ENCODE measurements around the gene DMRTB1. TPM values are rescaled to one million over a fixed set of nuclear protein-coding genes. Genes with fewer than 3 reads are reported as not detected.

The DMRTB1 gene
- not detected in 2 replicates for total RNA-seq

DNA sequence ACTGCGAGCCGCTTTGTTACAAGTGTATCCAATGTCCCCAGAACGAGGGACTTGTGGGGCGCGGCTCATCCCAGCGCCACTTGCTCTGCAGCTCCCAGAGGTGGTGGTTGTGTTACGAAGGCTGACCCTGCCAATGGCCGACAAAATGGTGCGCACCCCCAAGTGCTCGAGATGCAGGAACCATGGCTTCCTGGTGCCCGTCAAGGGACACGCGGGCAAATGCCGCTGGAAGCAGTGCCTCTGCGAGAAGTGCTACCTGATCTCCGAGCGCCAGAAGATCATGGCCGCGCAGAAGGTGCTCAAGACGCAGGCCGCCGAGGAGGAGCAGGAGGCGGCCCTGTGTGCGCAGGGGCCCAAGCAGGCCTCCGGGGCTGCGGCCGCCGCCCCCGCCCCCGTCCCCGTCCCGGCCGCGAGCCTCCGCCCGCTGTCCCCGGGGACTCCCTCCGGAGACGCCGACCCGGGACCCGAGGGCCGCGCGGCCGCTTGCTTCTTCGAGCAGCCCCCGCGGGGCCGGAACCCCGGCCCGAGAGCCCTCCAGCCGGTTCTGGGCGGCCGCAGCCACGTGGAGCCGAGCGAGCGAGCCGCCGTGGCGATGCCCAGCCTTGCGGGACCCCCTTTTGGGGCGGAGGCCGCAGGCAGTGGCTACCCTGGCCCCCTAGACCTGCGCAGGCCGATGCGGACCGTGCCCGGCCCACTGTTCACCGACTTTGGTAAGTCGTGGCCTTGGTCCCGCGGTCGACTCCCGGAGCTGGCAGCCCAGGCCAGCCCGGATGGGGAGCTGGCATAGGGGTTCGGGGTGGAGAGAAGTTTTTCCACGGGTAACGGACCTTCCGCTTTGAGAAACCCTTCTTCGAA lies at the start of gene DMRTB1:
TSS of gene DMRTB1 (plus strand) at position 79 of the 855 bp plus-strand sequence. CDS start at position 134, 55 bp downstream.
- H3K4me3 ChIP-seq (ENCODE audit: low read depth, low read length) = no peak within 1 kb of the TSS
- TF ChIP-seq CTCF (conservative IDR thresholded peaks at IDR 0.05; ENCODE audit: low read depth, low read length) = no peak
- no peak for DNase-seq (ENCODE audit: low read depth)

GRCh38 chr1:53409695-53410094 lies 49.5 kb upstream of the DMRTB1 start:
- TF ChIP-seq CTCF (conservative IDR thresholded peaks at IDR 0.05; ENCODE audit: low read depth, low read length) = no peak
- H3K4me3 ChIP-seq (ENCODE audit: low read depth, low read length) = no peak overlapping the region
- no peak for DNase-seq (ENCODE audit: low read depth)

DNA sequence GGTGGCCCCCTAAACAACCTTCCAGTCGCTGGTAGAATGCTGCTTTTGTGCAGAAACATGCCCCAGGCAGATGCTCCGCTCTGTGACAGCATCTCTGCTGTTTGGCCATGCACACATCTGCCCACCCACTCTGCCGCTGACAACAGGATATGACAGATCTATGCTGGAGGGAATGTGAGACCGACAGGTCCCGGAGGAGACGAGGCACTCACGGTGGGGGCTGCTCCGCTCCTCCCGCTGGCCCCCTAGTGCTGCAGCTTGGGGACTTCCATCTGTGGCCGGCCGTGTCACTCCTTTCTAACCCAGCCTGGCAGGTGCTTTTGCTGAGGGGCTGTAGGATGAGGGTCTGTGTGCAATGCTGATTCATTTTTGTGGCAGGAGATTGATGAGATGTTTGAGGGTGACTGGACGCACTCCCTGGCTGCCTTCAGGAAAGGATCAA lies 49.1 kb upstream of the DMRTB1 start:
- TF ChIP-seq CTCF (conservative IDR thresholded peaks at IDR 0.05; ENCODE audit: low read depth, low read length) = no peak
- H3K4me3 ChIP-seq (ENCODE audit: low read depth, low read length) = no peak overlapping the region
- DNase-seq (ENCODE audit: low read depth) = no peak

DNA sequence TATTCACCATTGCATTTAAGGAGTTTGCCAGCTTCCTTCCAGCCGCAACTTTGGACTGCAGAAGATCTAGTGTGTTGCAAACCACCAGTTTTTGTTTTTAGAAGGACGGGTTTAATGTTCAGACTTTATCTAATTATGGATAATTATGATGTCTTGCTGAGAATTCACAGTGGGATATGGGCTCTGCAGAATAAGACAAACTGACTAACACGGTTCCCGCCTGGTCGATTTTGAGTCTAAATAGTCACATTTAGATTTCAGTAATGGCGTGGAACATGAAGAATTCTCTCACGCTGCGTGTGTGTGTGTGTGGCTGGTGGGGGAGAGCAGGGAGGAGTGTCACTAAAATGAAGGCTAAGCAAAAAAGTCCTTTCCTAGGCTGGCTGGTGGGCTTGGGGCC lies 48.5 kb upstream of the DMRTB1 start:
- TF ChIP-seq CTCF (conservative IDR thresholded peaks at IDR 0.05; ENCODE audit: low read depth, low read length) = no peak
- no peak overlapping the region for H3K4me3 ChIP-seq (ENCODE audit: low read depth, low read length)
- DNase-seq (ENCODE audit: low read depth) = no peak

DNA sequence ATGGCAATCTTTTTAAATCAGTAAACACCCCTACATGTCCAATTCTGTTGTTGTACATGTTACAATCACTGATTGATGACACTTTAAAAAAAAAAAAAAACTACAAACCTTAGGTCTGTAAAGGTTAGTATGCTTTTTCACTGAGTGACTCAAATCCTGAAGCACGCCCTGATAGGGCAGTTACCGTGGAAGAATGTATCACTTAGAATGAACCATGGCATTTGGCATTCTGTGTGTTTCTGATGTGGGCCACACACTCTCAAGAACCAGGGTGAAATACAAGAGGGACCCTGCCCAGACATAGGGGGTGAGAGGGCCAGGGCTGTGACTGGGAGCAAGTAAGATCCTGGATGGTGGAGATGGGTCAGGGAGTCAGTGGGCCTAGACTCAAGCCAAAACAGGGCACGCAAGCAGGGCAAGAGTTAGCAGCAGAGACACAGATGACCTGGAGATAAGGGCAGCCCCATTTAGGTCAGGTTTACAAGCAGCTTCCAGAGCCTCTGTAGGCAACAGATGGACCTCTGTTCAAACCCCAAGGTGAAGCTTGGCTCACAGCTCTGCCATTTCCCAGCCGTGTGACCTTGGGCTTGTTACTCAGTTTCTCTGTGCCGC lies 47.6 kb upstream of the DMRTB1 start:
- no peak overlapping the region for H3K4me3 ChIP-seq (ENCODE audit: low read depth, low read length)
- DNase-seq (ENCODE audit: low read depth) = no peak
- no peak for TF ChIP-seq CTCF (conservative IDR thresholded peaks at IDR 0.05; ENCODE audit: low read depth, low read length)

DNA sequence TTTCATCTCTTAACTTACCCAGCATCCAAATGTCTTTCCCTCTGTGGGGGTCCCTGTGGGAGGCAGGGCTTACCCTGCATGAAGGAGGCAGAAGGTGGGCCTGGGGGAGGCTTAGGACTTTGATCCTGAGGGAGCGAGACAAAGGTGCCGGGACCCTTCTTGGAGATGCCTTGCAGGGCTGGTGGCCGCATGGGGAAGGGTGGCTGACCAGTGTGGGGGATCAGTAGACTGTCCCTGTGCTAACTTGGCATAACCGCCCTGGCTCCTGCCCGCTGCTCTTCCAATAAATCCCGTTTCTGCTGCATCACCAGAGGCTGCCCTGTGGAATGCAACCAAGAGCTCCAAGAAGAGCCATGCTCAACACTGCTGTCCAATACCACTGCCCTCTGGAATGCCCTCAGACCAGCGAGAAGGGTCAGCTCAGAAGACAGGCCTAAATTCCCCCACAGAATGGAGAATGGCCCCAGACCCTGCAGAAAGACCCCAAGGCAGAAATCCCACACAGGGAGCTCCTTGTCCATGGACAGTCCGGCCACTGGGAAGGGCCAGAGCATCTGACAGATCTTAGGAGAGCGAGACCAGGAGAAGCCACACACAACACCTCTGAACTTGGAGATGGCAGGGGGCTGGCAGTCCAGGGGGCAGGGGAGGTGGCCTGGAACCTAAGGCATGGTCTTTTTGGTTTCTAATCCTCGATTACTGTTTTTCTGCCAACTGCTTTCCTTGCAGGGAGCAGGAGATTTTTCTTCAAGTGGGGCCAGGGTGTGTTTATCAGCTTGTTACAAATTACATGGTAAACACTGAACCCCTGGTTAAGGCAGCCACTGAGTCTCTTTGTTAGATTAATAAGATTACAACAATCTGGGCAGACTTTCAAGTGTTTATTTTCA lies 46.7 kb upstream of the DMRTB1 start:
- H3K4me3 ChIP-seq (ENCODE audit: low read depth, low read length) = no peak overlapping the region
- no peak for TF ChIP-seq CTCF (conservative IDR thresholded peaks at IDR 0.05; ENCODE audit: low read depth, low read length)
- no peak for DNase-seq (ENCODE audit: low read depth)

Data from epithelial cell of proximal tubule (primary cell).